ENCODE results near the gene C11orf16. TPM values are rescaled to one million over a fixed set of nuclear protein-coding genes. Genes with fewer than 3 reads are reported as not detected.

Gene C11orf16
- total RNA-seq, 4 donors from 2014 or later: not detected

DNA sequence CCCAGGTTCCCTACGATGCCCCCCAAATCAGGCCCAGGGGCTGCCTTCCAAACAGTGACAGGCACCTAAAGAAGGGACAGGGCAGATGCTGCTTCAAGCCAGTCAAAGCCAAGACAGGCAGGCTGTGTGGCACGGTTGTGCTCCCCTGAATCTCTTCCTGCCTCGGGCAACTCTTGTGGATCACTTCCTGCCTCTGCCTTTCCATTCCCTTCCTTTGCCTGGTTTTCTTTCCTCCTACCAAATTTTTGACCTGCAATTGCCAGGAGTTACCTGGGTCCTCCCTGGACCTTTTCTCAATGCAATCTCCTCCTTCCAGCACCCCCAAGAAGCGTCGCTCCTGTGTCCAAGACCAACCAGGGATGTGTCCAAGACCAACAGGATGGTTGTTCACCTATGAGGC is 5.5 kb downstream of the C11orf16 start:
- Histone ChIP-seq H3K27ac (no peak overlapping the region), H3K9me3 (no peaks in the 10 kb centered on the region), H3K4me1 (peaks cover 0 to 4% (median 0%) of the 10 kb centered on the region in 4 donors), H3K4me3 (no peak overlapping the region), H3K36me3 (peaks cover 0 to 43% (median 0%) of the 10 kb centered on the region in 3 donors), H3K27me3 (no peaks in the 10 kb centered on the region)
- DNase-seq (ENCODE audit: low spot score in 2 of 2): no peak
- 68 to 75% methylated on average over 5 of the region's 5 CpGs for WGBS, 2 donors
- TF ChIP-seq POLR2A (IDR thresholded peaks at IDR 0.05) (no peak), EP300 (IDR thresholded peaks at IDR 0.05) (no peak)
- TF ChIP-seq, protein P1, sequence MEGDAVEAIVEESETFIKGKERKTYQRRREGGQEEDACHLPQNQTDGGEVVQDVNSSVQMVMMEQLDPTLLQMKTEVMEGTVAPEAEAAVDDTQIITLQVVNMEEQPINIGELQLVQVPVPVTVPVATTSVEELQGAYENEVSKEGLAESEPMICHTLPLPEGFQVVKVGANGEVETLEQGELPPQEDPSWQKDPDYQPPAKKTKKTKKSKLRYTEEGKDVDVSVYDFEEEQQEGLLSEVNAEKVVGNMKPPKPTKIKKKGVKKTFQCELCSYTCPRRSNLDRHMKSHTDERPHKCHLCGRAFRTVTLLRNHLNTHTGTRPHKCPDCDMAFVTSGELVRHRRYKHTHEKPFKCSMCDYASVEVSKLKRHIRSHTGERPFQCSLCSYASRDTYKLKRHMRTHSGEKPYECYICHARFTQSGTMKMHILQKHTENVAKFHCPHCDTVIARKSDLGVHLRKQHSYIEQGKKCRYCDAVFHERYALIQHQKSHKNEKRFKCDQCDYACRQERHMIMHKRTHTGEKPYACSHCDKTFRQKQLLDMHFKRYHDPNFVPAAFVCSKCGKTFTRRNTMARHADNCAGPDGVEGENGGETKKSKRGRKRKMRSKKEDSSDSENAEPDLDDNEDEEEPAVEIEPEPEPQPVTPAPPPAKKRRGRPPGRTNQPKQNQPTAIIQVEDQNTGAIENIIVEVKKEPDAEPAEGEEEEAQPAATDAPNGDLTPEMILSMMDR (IDR thresholded peaks at IDR 0.05): no peak

DNA sequence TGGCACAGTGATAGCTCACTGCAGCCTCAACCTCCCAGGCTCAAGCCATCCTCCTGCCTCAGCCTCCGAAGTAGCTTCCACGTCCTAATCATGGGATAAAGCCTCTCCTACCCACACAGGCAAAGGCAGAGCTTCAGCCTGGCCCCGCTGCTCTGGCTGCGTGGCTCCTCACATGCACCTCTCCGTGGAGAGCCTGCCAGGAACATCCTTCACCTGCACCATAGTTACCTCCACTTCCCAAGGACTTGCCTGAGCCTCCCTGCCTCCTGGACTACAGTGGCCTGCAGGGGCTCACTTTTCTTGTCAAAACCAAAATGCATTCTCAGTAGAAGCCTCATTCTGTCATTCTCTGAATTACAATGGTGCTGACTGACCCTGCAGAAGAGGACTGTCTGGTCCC is 6.5 kb downstream of the C11orf16 start:
- Histone ChIP-seq H3K27me3 (no peaks in the 10 kb centered on the region), H3K36me3 (peaks cover 0 to 53% (median 0%) of the 10 kb centered on the region in 3 donors), H3K4me1 (peaks cover 0 to 4% (median 0%) of the 10 kb centered on the region in 4 donors), H3K4me3 (no peak overlapping the region), H3K9me3 (no peaks in the 10 kb centered on the region), H3K27ac (no peak overlapping the region)
- DNase-seq (ENCODE audit: low spot score in 2 of 2): no peak
- TF ChIP-seq EP300 (IDR thresholded peaks at IDR 0.05) (no peak), POLR2A (IDR thresholded peaks at IDR 0.05) (no peak)
- TF ChIP-seq, protein P1 (IDR thresholded peaks at IDR 0.05): no peak
- 91 to 94% methylated on average over 5 of the region's 5 CpGs for WGBS, 2 donors

DNA sequence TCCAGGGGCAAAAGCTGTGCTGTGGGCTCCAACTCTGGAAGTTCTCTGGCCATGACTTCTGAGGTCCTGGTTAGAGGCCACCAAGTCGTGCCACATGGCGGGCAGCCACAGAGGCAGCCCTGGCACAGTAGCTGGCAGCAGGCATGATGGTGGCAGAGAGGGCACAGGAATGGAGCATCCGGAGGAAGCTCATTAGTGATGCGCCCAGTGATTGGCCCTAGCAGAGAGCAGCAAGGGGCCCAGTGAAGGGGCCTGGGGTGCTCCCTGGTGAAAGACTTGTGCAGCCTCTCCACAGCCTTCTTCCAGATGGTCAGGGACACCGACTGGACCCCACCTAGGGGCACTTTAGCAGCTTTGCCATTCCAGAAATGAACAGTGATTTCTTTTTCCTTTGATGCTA is 7.0 kb downstream of the C11orf16 start:
- Histone ChIP-seq H3K4me3 (no peak overlapping the region), H3K27me3 (no peaks in the 10 kb centered on the region), H3K9me3 (no peaks in the 10 kb centered on the region), H3K36me3 (peaks cover 0 to 59% (median 0%) of the 10 kb centered on the region in 3 donors), H3K27ac (no peak overlapping the region), H3K4me1 (peaks cover 0 to 4% (median 0%) of the 10 kb centered on the region in 4 donors)
- TF ChIP-seq, protein P1 (IDR thresholded peaks at IDR 0.05): no peak
- TF ChIP-seq POLR2A (IDR thresholded peaks at IDR 0.05) (no peak), EP300 (IDR thresholded peaks at IDR 0.05) (no peak)
- DNase-seq (ENCODE audit: low spot score in 2 of 2): no peak
- 70 to 85% methylated on average over 1 to 5 of the region's 5 CpGs for WGBS, 2 donors

DNA sequence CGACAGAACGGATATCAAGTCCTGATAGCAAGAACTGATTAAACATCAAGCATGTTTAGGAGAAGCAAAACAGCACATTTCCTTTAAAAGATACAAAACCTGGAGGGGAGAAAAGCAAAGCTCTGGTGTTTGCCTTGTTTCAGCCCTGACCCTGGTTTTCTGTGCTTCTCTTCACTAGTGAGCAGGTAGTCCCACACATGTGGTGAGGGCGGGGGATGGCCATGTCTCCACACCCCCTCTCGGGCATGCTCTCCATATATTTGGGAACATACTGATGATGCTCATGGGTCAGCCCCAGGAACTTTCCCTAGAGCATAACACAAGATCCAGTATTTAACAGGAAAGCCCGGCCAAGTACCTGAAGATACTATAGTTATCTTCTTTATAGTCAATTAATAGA is 10.1 kb downstream of the C11orf16 start:
- DNase-seq (ENCODE audit: low spot score in 2 of 2): no peak

DNA sequence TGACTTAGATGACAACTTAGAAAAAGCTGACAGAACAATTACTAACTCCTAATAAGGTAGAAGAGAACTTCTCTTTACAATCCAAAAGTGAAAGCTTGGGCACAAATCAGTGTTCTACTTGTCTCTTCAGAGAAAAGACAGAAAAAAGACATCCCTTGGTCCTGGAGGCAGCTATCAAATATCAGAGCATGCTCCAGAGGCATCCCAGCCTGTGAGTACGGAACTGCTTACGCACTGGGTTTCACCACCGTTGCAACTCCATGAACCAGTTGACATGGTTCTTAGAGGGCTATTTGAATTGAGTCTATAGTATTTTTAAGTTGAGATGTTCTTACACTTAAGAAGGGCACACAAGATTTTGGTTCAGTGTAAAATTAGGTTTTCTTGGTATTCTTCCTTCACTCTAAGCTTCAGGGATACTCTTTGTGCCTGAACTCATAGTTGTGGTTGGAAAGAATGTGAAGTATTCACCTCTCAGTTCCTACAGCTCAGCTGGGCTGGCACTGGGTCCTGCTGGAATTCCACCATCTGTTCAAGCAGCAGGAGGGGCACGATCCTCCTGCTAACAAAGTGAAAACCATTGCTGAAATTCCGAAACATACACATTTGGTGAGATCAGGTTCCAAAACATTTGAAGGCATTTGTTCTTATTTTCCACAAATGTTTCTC is 15.5 kb downstream of the C11orf16 start:
- peak in 1 of 2 donors; percentile 40 for DNase-seq (ENCODE audit: low spot score in 2 of 2)

More for the DNA sequence above, 10.1 kb downstream of the C11orf16 start:
- TF ChIP-seq EP300 (IDR thresholded peaks at IDR 0.05): no peak
- TF ChIP-seq, protein P1 (IDR thresholded peaks at IDR 0.05): no peak
- no peak for TF ChIP-seq POLR2A (IDR thresholded peaks at IDR 0.05)
- H3K9me3 ChIP-seq: no peaks in the 10 kb centered on the region
- H3K27me3 ChIP-seq: no peaks in the 10 kb centered on the region
- no peak overlapping the region for H3K27ac ChIP-seq
- 85 to 91% methylated on average over 5 of the region's 5 CpGs for WGBS, 2 donors
- no peak overlapping the region for H3K4me3 ChIP-seq
- peaks cover 0 to 88% (median 5%) of the 10 kb centered on the region in 3 donors for H3K36me3 ChIP-seq
- H3K4me1 ChIP-seq: peaks cover 0 to 8% (median 0%) of the 10 kb centered on the region in 4 donors

More for the DNA sequence above, 15.5 kb downstream of the C11orf16 start:
- H3K27ac ChIP-seq: peak overlapping the region in 3 of 4 donors; percentile 8 to 74 (median 56)
- 16 to 40% methylated on average over 5 of the region's 5 CpGs for WGBS, 2 donors
- H3K4me3 ChIP-seq: peak overlapping the region in 1 of 4 donors; percentile 10
- no peaks in the 10 kb centered on the region for H3K9me3 ChIP-seq
- TF ChIP-seq POLR2A (IDR thresholded peaks at IDR 0.05) (no peak), EP300 (IDR thresholded peaks at IDR 0.05) (peak in 1 of 2 donors; percentile 47)
- H3K4me1 ChIP-seq: peaks cover 0 to 50% (median 15%) of the 10 kb centered on the region in 4 donors
- peaks cover 0 to 63% (median 5%) of the 10 kb centered on the region in 3 donors for H3K36me3 ChIP-seq
- H3K27me3 ChIP-seq: no peaks in the 10 kb centered on the region

Measured in tibial nerve (tissue), 4 donors.